OCI-LY7 (cell line): ENCODE data around the gene LIPC. TPM values are rescaled to one million over a fixed set of nuclear protein-coding genes. Genes with fewer than 3 reads are reported as not detected.

Experiments
- BruUV-seq: library from RNA; stranded (reverse); fragments of 400-500 nt; replicated peaks from 2 replicates; lab custom pipeline; 2021; lab: Mats Ljungman, UMichigan
- CTCF ChIA-PET: fragments of 300-600 bp; sonication (Branson Sonifier 250); formaldehyde crosslinking; loops from one replicate; lab custom pipeline; 2022; ENCODE audit warnings: antibody characterized with exemption; ENCODE audit not compliant: unreplicated experiment; lab: Charles Lee
- POLR2A ChIA-PET: fragments of 300-600 bp; sonication (Branson Sonifier 250); formaldehyde crosslinking; loops from one replicate; lab custom pipeline; 2022; ENCODE audit warnings: antibody characterized with exemption; lab: Charles Lee
- DNase-seq: peaks from one replicate; pipeline ENCODE4 v3.0.0-alpha.2; 2015; ENCODE audit warnings: low spot score
- H2AFZ ChIP-seq: fragments of 200-600 bp; sonication (generic), shearing (Covaris generic); 2 replicates; pipeline ENCODE4 v1.6.1; 2014; ENCODE audit warnings: mild to moderate bottlenecking, antibody characterized with exemption, low read length, moderate library complexity
- H3K27ac ChIP-seq: fragments of 200-600 bp; sonication (generic); 2 replicates; pipeline ENCODE4 v1.5.1; 2014; ENCODE audit warnings: mixed run types, low read depth, mild to moderate bottlenecking, moderate library complexity, low read length, inconsistent platforms; ENCODE audit not compliant: poor library complexity, severe bottlenecking
- H3K36me3 ChIP-seq: fragments of 200-600 bp; sonication (generic); 2 replicates; pipeline ENCODE4 v1.6.1; 2014; ENCODE audit warnings: mild to moderate bottlenecking, antibody characterized with exemption, low read length, moderate library complexity, mixed read lengths; ENCODE audit not compliant: insufficient read depth
- H3K4me1 ChIP-seq: fragments of 200-600 bp; sonication (generic); 2 replicates; pipeline ENCODE4 v1.5.1; 2014; ENCODE audit warnings: mild to moderate bottlenecking, low read length; ENCODE audit not compliant: insufficient read depth, poor library complexity, severe bottlenecking
- H3K4me2 ChIP-seq: fragments of 200-600 bp; sonication (generic); 2 replicates; pipeline ENCODE4 v1.6.1; 2014; ENCODE audit warnings: mild to moderate bottlenecking, low read length
- H3K4me3 ChIP-seq: fragments of 200-600 bp; sonication (generic); 2 replicates; pipeline ENCODE4 v1.5.1; 2014; ENCODE audit warnings: mild to moderate bottlenecking, low read depth, low read length; ENCODE audit not compliant: poor library complexity, severe bottlenecking
- H3K79me2 ChIP-seq: fragments of 200-600 bp; sonication (generic); 2 replicates; pipeline ENCODE4 v1.6.1; 2016; ENCODE audit warnings: low read depth, mild to moderate bottlenecking, low read length, moderate library complexity, mixed read lengths; ENCODE audit not compliant: insufficient read depth
- H3K9me2 ChIP-seq: fragments of 200-600 bp; sonication (generic); 2 replicates; pipeline ENCODE4 v1.6.1; 2016; ENCODE audit warnings: mild to moderate bottlenecking, low read length, mixed read lengths; ENCODE audit not compliant: insufficient read depth
- H3K9me3 ChIP-seq: fragments of 200-600 bp; sonication (generic); 2 replicates; pipeline ENCODE4 v1.6.1; 2014; ENCODE audit warnings: mild to moderate bottlenecking, mixed run types, low read length, mixed read lengths
- H4K20me1 ChIP-seq: fragments of 200-600 bp; sonication (generic); 2 replicates; pipeline ENCODE4 v1.6.1; 2014; ENCODE audit warnings: mild to moderate bottlenecking, antibody characterized with exemption, low read length, moderate library complexity, mixed read lengths; ENCODE audit not compliant: insufficient read depth
- EZH2phosphoT487 ChIP-seq: fragments of 200-600 bp; sonication (generic); IDR thresholded peaks from 2 replicates; pipeline ENCODE4 v1.6.1; 2018; ENCODE audit warnings: low read depth, borderline replicate concordance, mild to moderate bottlenecking, mixed run types, antibody characterized with exemption, low read length, moderate library complexity, mixed read lengths
- intact Hi-C: fragments of 100-400 bp; cut with micrococcal nuclease; formaldehyde crosslinking; loops from one replicate; pipeline ENCODE4 v1.10.0; 2022; ENCODE audit not compliant: unreplicated experiment
- total RNA-seq, 2 experiments: library from RNA; depleted of rRNA in 1 of 2; stranded (reverse); fragments of >200 nt in 1 of 2; shearing (Covaris generic) in 1 of 2; gene quantifications; 2 replicates each; pipeline ENCODE4 v1.2.3, GENCODE V29; 2014 to 2022
- TF ChIP-seq, protein P1 (sequence below): fragments of 200-600 bp; sonication (generic); conservative IDR thresholded peaks from 2 replicates; pipeline ENCODE4 v1.5.1; 2014; ENCODE audit warnings: mild to moderate bottlenecking, antibody characterized with exemption, low read length, moderate library complexity, mixed read lengths

LIPC gene
- total RNA-seq, 2 experiments from 2014 or later, result 0.50 TPM; not detected in 1

- CTCF ChIA-PET, result no interaction called here
These were observed 11.8 kb upstream of the LIPC start for GRCh38 chr15:58419803-58420524.

GRCh38 chr15:58420579-58421043 lies 11.2 kb upstream of the LIPC start:
- TF ChIP-seq EZH2phosphoT487, result no peak
- TF ChIP-seq, protein P1, sequence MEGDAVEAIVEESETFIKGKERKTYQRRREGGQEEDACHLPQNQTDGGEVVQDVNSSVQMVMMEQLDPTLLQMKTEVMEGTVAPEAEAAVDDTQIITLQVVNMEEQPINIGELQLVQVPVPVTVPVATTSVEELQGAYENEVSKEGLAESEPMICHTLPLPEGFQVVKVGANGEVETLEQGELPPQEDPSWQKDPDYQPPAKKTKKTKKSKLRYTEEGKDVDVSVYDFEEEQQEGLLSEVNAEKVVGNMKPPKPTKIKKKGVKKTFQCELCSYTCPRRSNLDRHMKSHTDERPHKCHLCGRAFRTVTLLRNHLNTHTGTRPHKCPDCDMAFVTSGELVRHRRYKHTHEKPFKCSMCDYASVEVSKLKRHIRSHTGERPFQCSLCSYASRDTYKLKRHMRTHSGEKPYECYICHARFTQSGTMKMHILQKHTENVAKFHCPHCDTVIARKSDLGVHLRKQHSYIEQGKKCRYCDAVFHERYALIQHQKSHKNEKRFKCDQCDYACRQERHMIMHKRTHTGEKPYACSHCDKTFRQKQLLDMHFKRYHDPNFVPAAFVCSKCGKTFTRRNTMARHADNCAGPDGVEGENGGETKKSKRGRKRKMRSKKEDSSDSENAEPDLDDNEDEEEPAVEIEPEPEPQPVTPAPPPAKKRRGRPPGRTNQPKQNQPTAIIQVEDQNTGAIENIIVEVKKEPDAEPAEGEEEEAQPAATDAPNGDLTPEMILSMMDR, result no peak
- no peaks in the 10 kb centered on the region for H3K36me3 ChIP-seq
- no peaks in the 10 kb centered on the region for H3K4me1 ChIP-seq
- no TSS peak for BruUV-seq
- ChIA-PET CTCF (no interaction called here), POLR2A (interaction anchor here (1.2 kb wide), 1 partner anchor 18 kb away, joined by 3 read pairs; no protein-coding TSS in a partner anchor)
- no peak overlapping the region for H3K4me2 ChIP-seq
- no peak overlapping the region for H3K27ac ChIP-seq
- H2AFZ ChIP-seq, result no peak overlapping the region
- no peaks in the 10 kb centered on the region for H4K20me1 ChIP-seq
- peaks cover 5% of the 10 kb centered on the region; the same call in 1 of the 2 replicates for H3K9me3 ChIP-seq
- no peak for DNase-seq
- H3K4me3 ChIP-seq, result no peak overlapping the region
- intact Hi-C loops, result no loop called here
- H3K9me2 ChIP-seq, result no peaks in the 10 kb centered on the region
- H3K79me2 ChIP-seq, result no peaks in the 10 kb centered on the region

More at GRCh38 chr15:58419803-58420524, 11.8 kb upstream of the LIPC start:
- Histone ChIP-seq H3K79me2 (no peaks in the 10 kb centered on the region), H3K36me3 (no peaks in the 10 kb centered on the region), H3K4me1 (no peaks in the 10 kb centered on the region), H3K9me2 (no peaks in the 10 kb centered on the region), H3K9me3 (peaks cover 5% of the 10 kb centered on the region; the same call in 1 of the 2 replicates), H3K4me2 (no peak overlapping the region), H3K27ac (no peak overlapping the region), H2AFZ (no peak overlapping the region), H4K20me1 (no peaks in the 10 kb centered on the region), H3K4me3 (no peak overlapping the region)
- POLR2A ChIA-PET, result interaction anchor here (0.6 to 1.2 kb wide), 2 partner anchors 17 to 157 kb away, joined by 3 to 6 read pairs; no protein-coding TSS in a partner anchor
- intact Hi-C loops, result no loop called here
- no peak for DNase-seq
- no TSS peak for BruUV-seq
- TF ChIP-seq, protein P1, result no peak
- no peak for TF ChIP-seq EZH2phosphoT487

DNA sequence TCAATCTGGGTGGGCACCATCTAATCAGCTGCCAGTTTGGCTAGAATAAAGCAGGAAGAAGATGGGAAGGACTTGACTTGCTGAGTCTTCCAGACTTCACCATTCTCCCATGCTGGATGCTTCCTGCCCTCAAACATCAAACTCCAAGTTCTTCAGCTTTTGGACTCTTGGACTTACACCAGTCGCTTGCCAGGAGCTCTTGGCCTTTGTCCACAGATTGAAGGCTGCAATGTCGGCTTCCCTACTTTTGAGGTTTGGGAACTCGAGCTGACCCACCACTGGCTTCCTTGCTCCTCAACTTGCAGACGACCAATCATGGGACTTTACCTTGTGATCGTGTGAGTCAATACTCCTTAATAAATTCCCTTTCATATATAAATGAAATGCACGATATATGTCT lies 8.6 kb upstream of the LIPC start:
- BruUV-seq, result no TSS peak
- no peak for TF ChIP-seq EZH2phosphoT487
- TF ChIP-seq, protein P1, result no peak
- POLR2A ChIA-PET, result no interaction called here
- no peak for DNase-seq
- Histone ChIP-seq H3K4me3 (no peak overlapping the region), H2AFZ (no peak overlapping the region), H4K20me1 (no peaks in the 10 kb centered on the region), H3K36me3 (no peaks in the 10 kb centered on the region), H3K9me3 (no peaks in the 10 kb centered on the region), H3K9me2 (no peaks in the 10 kb centered on the region), H3K4me2 (no peak overlapping the region), H3K4me1 (no peaks in the 10 kb centered on the region), H3K79me2 (no peaks in the 10 kb centered on the region), H3K27ac (no peak overlapping the region)
- CTCF ChIA-PET, result no interaction called here
- intact Hi-C loops, result no loop called here
